Uterus (tissue), 2 donors: Measurements from ENCODE around the gene ZFAND3.

Source experiments
- POLR2A ChIP-seq, 2 donors: fragments of 450-650 bp; IDR thresholded peaks; one replicate each; pipeline ENCODE4 v1.6.1; 2016; ENCODE audit warnings: antibody characterized with exemption in 2 of 2, mild to moderate bottlenecking in 1 of 2, moderate library complexity in 1 of 2
- TF ChIP-seq, protein P1 (sequence below), 4 experiments: fragments of 200-600 bp in 2 of 4; fragments of 450-650 bp in 2 of 4; sonication (generic) in 2 of 4; IDR thresholded peaks; one replicate each; pipeline ENCODE4 v1.5.1; 2016 to 2019; ENCODE audit warnings: antibody characterized with exemption in 4 of 4, mild to moderate bottlenecking in 2 of 4, moderate library complexity in 1 of 4

GRCh38 chr6:38045701-38046305 lies 226.3 kb downstream of the ZFAND3 start:
- TF ChIP-seq, protein P1, sequence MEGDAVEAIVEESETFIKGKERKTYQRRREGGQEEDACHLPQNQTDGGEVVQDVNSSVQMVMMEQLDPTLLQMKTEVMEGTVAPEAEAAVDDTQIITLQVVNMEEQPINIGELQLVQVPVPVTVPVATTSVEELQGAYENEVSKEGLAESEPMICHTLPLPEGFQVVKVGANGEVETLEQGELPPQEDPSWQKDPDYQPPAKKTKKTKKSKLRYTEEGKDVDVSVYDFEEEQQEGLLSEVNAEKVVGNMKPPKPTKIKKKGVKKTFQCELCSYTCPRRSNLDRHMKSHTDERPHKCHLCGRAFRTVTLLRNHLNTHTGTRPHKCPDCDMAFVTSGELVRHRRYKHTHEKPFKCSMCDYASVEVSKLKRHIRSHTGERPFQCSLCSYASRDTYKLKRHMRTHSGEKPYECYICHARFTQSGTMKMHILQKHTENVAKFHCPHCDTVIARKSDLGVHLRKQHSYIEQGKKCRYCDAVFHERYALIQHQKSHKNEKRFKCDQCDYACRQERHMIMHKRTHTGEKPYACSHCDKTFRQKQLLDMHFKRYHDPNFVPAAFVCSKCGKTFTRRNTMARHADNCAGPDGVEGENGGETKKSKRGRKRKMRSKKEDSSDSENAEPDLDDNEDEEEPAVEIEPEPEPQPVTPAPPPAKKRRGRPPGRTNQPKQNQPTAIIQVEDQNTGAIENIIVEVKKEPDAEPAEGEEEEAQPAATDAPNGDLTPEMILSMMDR (IDR thresholded peaks at IDR 0.05), result no peak
- no peak for TF ChIP-seq POLR2A (IDR thresholded peaks at IDR 0.05)
